Inferior parietal cortex (tissue), 1 donor: ENCODE results near the gene IL17RB.

Experiments
- DNase-seq: peaks from one replicate; pipeline ENCODE4 v3.0.0-alpha.2; 2016; ENCODE audit errors: extremely low spot score

IL17RB gene

GRCh38 chr3:53812434-53812833 is 33.9 kb upstream of the IL17RB start:
- no peak for DNase-seq

- no peak for DNase-seq
Measured at GRCh38 chr3:53813229-53813628, 33.1 kb upstream of the IL17RB start.

GRCh38 chr3:53813876-53814275 is 32.5 kb upstream of the IL17RB start:
- DNase-seq, result no peak

GRCh38 chr3:53815067-53815466 is 31.3 kb upstream of the IL17RB start:
- no peak for DNase-seq

GRCh38 chr3:53815651-53816050 is 30.7 kb upstream of the IL17RB start:
- DNase-seq, result no peak

- no peak for DNase-seq
Measured at GRCh38 chr3:53816425-53816824, 29.9 kb upstream of the IL17RB start.

GRCh38 chr3:53817211-53817610 is 29.2 kb upstream of the IL17RB start:
- DNase-seq, result no peak

GRCh38 chr3:53817809-53818208 is 28.6 kb upstream of the IL17RB start:
- DNase-seq, result no peak

GRCh38 chr3:53818221-53819162 is 27.9 kb upstream of the IL17RB start:
- no peak for DNase-seq

GRCh38 chr3:53819163-53819868 is 27.1 kb upstream of the IL17RB start:
- no peak for DNase-seq

- DNase-seq, result no peak
Measured at GRCh38 chr3:53820084-53820483, 26.3 kb upstream of the IL17RB start.

- DNase-seq, result no peak
Measured at GRCh38 chr3:53820756-53821580, 25.4 kb upstream of the IL17RB start.

- no peak for DNase-seq
Measured at GRCh38 chr3:53821631-53822121, 24.7 kb upstream of the IL17RB start.

GRCh38 chr3:53822331-53822741 is 24.0 kb upstream of the IL17RB start:
- no peak for DNase-seq

GRCh38 chr3:53823026-53823955 is 23.1 kb upstream of the IL17RB start:
- DNase-seq, result no peak

GRCh38 chr3:53823956-53824657 is 22.3 kb upstream of the IL17RB start:
- DNase-seq, result no peak

GRCh38 chr3:53824795-53825194 is 21.6 kb upstream of the IL17RB start:
- no peak for DNase-seq

- DNase-seq, result no peak
Measured at GRCh38 chr3:53826048-53826447, 20.3 kb upstream of the IL17RB start.

GRCh38 chr3:53828581-53828980 is 17.8 kb upstream of the IL17RB start:
- DNase-seq, result no peak

- DNase-seq, result no peak
Measured at GRCh38 chr3:53829605-53830004, 16.8 kb upstream of the IL17RB start.
